SK-N-SH (cell line): ENCODE measurements around the gene CCDC57. TPM values are rescaled to one million over a fixed set of nuclear protein-coding genes. Genes with fewer than 3 reads are reported as not detected.

ENCODE experiments used
- CTCF ChIA-PET: fragments of 300-600, 350-600 bp; formaldehyde crosslinking; extraction: SDS; loops from one replicate; lab custom pipeline; 2021; lab: Yijun Ruan, JAX
- POLR2A ChIA-PET: fragments of 350-600 bp; sonication (Branson Sonifier 250); formaldehyde crosslinking; extraction: SDS; loops from one replicate; lab custom pipeline; 2020; ENCODE audit warnings: antibody characterized with exemption, inconsistent platforms; lab: Yijun Ruan, JAX
- DNase-seq: peaks from one replicate; pipeline ENCODE4 v3.0.0; 2012
- H2AFZ ChIP-seq: fragments of 200-600 bp; sonication (generic); 2 replicates; pipeline ENCODE4 v1.8.1; 2016; ENCODE audit warnings: antibody characterized with exemption, mild to moderate bottlenecking, low read depth
- H3F3A ChIP-seq: fragments of 200-600 bp; sonication (generic); replicated peaks from 2 replicates; pipeline ENCODE3; 2016; ENCODE audit warnings: antibody characterized with exemption, mild to moderate bottlenecking; ENCODE audit not compliant: insufficient read depth
- H3K27ac ChIP-seq, 2 experiments: fragments of 200-500 bp in 1 of 2; fragments of 200-600 bp in 1 of 2; sonication (Bioruptor generic) in 1 of 2; sonication (generic), shearing (Covaris generic) in 1 of 2; 2 replicates each; pipeline versions ENCODE4 v1.5.1 to v1.6.1; 2014 to 2016; ENCODE audit warnings: low read depth in 2 of 2, inconsistent platforms in 1 of 2, low read length in 1 of 2, mild to moderate bottlenecking in 1 of 2, mixed read lengths in 1 of 2
- H3K27me3 ChIP-seq: fragments of 200-600 bp; sonication (generic), shearing (Covaris generic); 2 replicates; pipeline ENCODE4 v1.6.1; 2016; ENCODE audit warnings: mixed run types; ENCODE audit not compliant: insufficient read depth
- H3K36me3 ChIP-seq, 2 experiments: fragments of 200-500 bp in 1 of 2; fragments of 200-600 bp in 1 of 2; sonication (Bioruptor generic) in 1 of 2; sonication (generic) in 1 of 2; replicated peaks in 1 of 2; 2 replicates each; pipeline versions ENCODE3 to v1.5.1; 2014 to 2016; ENCODE audit warnings: low read length in 1 of 2, mild to moderate bottlenecking in 1 of 2; ENCODE audit not compliant: insufficient read depth in 2 of 2, control insufficient read depth in 1 of 2
- H3K4me1 ChIP-seq, 2 experiments: fragments of 200-500 bp in 1 of 2; fragments of 200-600 bp in 1 of 2; sonication (Bioruptor generic) in 1 of 2; sonication (generic), shearing (Covaris generic) in 1 of 2; 2 replicates each; pipeline versions ENCODE4 v1.5.1 to v1.6.1; 2014 to 2016; ENCODE audit warnings: low read depth in 1 of 2, low read length in 1 of 2, mixed run types in 1 of 2; ENCODE audit not compliant: insufficient read depth in 2 of 2, control insufficient read depth in 1 of 2
- H3K4me2 ChIP-seq: fragments of 200-600 bp; sonication (generic), shearing (Covaris generic); 2 replicates; pipeline ENCODE4 v1.6.1; 2017; ENCODE audit warnings: mixed run types
- H3K4me3 ChIP-seq, 2 experiments: fragments of 200-500 bp in 1 of 2; fragments of 200-600 bp in 1 of 2; sonication (Bioruptor generic) in 1 of 2; sonication (generic), shearing (Covaris generic) in 1 of 2; 2 replicates each; pipeline versions ENCODE4 v1.5.1 to v1.8.1; 2014 to 2016; ENCODE audit warnings: low read depth in 2 of 2, inconsistent platforms in 1 of 2, low read length in 1 of 2, mild to moderate bottlenecking in 1 of 2, mixed read lengths in 1 of 2, moderate library complexity in 1 of 2
- H3K79me2 ChIP-seq: fragments of 200-600 bp; sonication (generic); 2 replicates; pipeline ENCODE4 v1.8.1; 2017; ENCODE audit warnings: mild to moderate bottlenecking; ENCODE audit not compliant: insufficient read depth
- H3K9ac ChIP-seq: fragments of 200-600 bp; sonication (generic); 2 replicates; pipeline ENCODE4 v1.6.1; 2017; ENCODE audit warnings: mixed run types
- H3K9me2 ChIP-seq: fragments of 200-600 bp; sonication (generic); 2 replicates; pipeline ENCODE4 v1.6.1; 2017; ENCODE audit warnings: mixed run types
- H3K9me3 ChIP-seq: fragments of 200-600 bp; sonication (generic); 2 replicates; pipeline ENCODE4 v1.6.1; 2017; ENCODE audit warnings: mixed run types, mild to moderate bottlenecking, moderate library complexity
- H4K20me1 ChIP-seq: fragments of 200-600 bp; sonication (generic); 2 replicates; pipeline ENCODE4 v1.6.1; 2017; ENCODE audit warnings: mild to moderate bottlenecking, mixed run types; ENCODE audit not compliant: insufficient read depth
- CHD2 ChIP-seq: fragments of 150-350 bp; IDR thresholded peaks from 2 replicates; pipeline ENCODE4 v1.6.1; 2018; ENCODE audit warnings: low read length; ENCODE audit not compliant: partially characterized antibody
- ELF1 ChIP-seq: IDR thresholded peaks from 2 replicates; pipeline ENCODE4 v1.4.0; 2012
- EP300 ChIP-seq, 2 experiments: IDR thresholded peaks; 2 replicates each; pipeline versions ENCODE4 v1.4.0 to v1.6.1; 2012; ENCODE audit warnings: borderline replicate concordance in 1 of 2, low read depth in 1 of 2, low read length in 1 of 2
- EZH2phosphoT487 ChIP-seq: fragments of 200-600 bp; sonication (generic); IDR thresholded peaks from 2 replicates; pipeline ENCODE4 v1.6.1; 2017; ENCODE audit warnings: low read depth, mixed run types, mild to moderate bottlenecking, antibody characterized with exemption, moderate library complexity, borderline replicate concordance
- FOSL2 ChIP-seq: IDR thresholded peaks from 2 replicates; pipeline ENCODE4 v1.4.0; 2012; ENCODE audit warnings: low read depth, mild to moderate bottlenecking, moderate library complexity, borderline replicate concordance
- FOXJ3 ChIP-seq: sonication (generic); formaldehyde crosslinking; IDR thresholded peaks from 2 replicates; pipeline ENCODE4 v1.5.1; 2020; ENCODE audit warnings: mild to moderate bottlenecking, missing genetic modification reagents
- FOXM1 ChIP-seq: IDR thresholded peaks from 2 replicates; pipeline ENCODE4 v1.4.0; 2012; ENCODE audit warnings: low read depth, mild to moderate bottlenecking
- JUND ChIP-seq: IDR thresholded peaks from 2 replicates; pipeline ENCODE4 v1.4.0; 2012
- MXI1 ChIP-seq: IDR thresholded peaks from 2 replicates; pipeline ENCODE4 v1.6.1; 2012; ENCODE audit warnings: mild to moderate bottlenecking, low read depth, low read length, improper control_type of control experiment
- NRF1 ChIP-seq: IDR thresholded peaks from 2 replicates; pipeline ENCODE4 v1.6.1; 2012; ENCODE audit warnings: low read depth, mild to moderate bottlenecking, low read length
- POLR2AphosphoS5 ChIP-seq: IDR thresholded peaks from 2 replicates; pipeline ENCODE4 v1.6.1; 2012; ENCODE audit warnings: low read depth, low read length
- RAD21 ChIP-seq: IDR thresholded peaks from 2 replicates; pipeline ENCODE4 v1.6.1; 2012; ENCODE audit warnings: mild to moderate bottlenecking, low read length
- RCOR1 ChIP-seq: fragments of 150-350 bp; IDR thresholded peaks from 2 replicates; pipeline ENCODE4 v1.6.1; 2017; ENCODE audit warnings: antibody characterized with exemption, low read length
- RFX5 ChIP-seq: IDR thresholded peaks from 2 replicates; pipeline ENCODE4 v1.6.1; 2012; ENCODE audit warnings: mild to moderate bottlenecking, improper control_type of control experiment, low read length
- RXRA ChIP-seq: IDR thresholded peaks from 2 replicates; pipeline ENCODE4 v1.4.0; 2012; ENCODE audit warnings: low read depth, mild to moderate bottlenecking, borderline replicate concordance
- SIN3A ChIP-seq: IDR thresholded peaks from 2 replicates; pipeline ENCODE4 v1.6.1; 2012; ENCODE audit warnings: low read depth, mild to moderate bottlenecking, low read length, moderate library complexity, borderline replicate concordance
- TEAD4 ChIP-seq: IDR thresholded peaks from 2 replicates; pipeline ENCODE4 v1.4.0; 2012; ENCODE audit warnings: mild to moderate bottlenecking, borderline replicate concordance; ENCODE audit not compliant: insufficient read depth
- WGBS: methylation state at CpG from one replicate; pipeline ENCODE4 v1.1.6; 2017; ENCODE audit warnings: low lambda C conversion rate; 5-methylcytosine and 5-hydroxymethylcytosine counted together
- polyA plus RNA-seq, 3 experiments: library from polyadenylated mRNA; depleted of rRNA; stranded (reverse); fragments of >200 nt; gene quantifications; 2 replicates each; pipeline ENCODE4 v1.2.3, GENCODE V29; 2012
- TF ChIP-seq, protein P1 (sequence below): IDR thresholded peaks from 2 replicates; pipeline ENCODE4 v1.4.0; 2012; ENCODE audit warnings: low read depth, borderline replicate concordance
- TF ChIP-seq, protein P2 (sequence below): IDR thresholded peaks from 2 replicates; pipeline ENCODE4 v1.6.1; 2012; ENCODE audit warnings: mild to moderate bottlenecking, low read depth, low read length, moderate library complexity

Gene CCDC57
- polyA plus RNA-seq, 1 of the 3 experiments (the other 2 are of a cell fraction), result 68.6 TPM

DNA sequence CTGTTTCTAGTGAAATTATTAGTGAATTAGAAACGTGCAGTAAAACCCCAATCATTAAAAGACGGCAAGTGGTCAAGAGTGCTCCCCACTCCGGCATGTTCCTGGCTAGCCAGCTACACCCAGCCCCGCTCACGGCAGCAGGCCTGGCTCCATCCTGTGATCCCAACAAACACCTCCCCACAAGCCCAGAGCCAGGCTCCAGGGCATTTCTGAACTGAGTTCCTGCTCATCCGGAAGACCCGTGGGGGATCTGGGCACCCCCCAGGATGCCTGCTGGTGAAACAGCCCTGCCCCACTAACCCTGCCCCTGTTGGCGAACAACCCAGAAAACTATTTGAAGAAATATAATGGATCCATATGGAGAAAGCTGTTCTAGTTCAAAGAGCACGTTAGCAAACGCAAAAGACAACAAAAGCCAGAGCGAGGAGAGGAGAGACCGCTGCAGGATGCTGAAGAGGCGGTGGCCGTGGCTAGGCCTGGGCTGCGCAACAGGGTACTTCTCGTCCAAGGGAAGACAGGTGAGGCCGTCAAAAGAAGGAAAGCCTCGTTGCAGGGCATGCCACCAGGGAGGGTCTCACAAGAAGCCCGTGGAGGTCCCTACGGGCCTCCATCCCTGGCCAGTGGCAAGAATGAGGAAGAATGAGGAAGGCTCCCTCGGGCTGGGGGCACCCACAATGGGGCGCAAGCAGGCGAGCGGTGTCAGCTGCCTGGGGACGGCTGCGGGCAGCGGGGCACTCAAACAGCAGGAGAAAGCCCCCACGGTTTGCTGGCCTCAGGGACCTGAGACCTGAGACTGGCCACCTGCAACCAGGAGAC is 35.4 kb upstream of the CCDC57 start:
- H3K9ac ChIP-seq, result no peak overlapping the region
- no peaks in the 10 kb centered on the region for H3K27me3 ChIP-seq
- TF ChIP-seq, protein P1, sequence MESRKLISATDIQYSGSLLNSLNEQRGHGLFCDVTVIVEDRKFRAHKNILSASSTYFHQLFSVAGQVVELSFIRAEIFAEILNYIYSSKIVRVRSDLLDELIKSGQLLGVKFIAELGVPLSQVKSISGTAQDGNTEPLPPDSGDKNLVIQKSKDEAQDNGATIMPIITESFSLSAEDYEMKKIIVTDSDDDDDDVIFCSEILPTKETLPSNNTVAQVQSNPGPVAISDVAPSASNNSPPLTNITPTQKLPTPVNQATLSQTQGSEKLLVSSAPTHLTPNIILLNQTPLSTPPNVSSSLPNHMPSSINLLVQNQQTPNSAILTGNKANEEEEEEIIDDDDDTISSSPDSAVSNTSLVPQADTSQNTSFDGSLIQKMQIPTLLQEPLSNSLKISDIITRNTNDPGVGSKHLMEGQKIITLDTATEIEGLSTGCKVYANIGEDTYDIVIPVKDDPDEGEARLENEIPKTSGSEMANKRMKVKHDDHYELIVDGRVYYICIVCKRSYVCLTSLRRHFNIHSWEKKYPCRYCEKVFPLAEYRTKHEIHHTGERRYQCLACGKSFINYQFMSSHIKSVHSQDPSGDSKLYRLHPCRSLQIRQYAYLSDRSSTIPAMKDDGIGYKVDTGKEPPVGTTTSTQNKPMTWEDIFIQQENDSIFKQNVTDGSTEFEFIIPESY, result no peak
- no peak for TF ChIP-seq FOXM1
- TF ChIP-seq RXRA, result no peak
- TF ChIP-seq RAD21, result no peak
- no peak for TF ChIP-seq EP300 (IDR thresholded peaks at IDR 0.05; ENCODE audit: borderline replicate concordance in 1 of 2, low read depth in 1 of 2, low read length in 1 of 2)
- TF ChIP-seq NRF1, result no peak
- no peak for TF ChIP-seq MXI1
- no peak for TF ChIP-seq CHD2
- peaks cover 56% of the 10 kb centered on the region for H3F3A ChIP-seq
- peaks cover 100% of the 10 kb centered on the region for H4K20me1 ChIP-seq
- no peak overlapping the region for H2AFZ ChIP-seq
- H3K79me2 ChIP-seq, result peaks cover 90% of the 10 kb centered on the region
- H3K4me3 ChIP-seq, result no peak overlapping the region
- H3K4me2 ChIP-seq, result no peak overlapping the region
- POLR2A ChIA-PET, result interaction anchor here (0.6 kb wide), 1 partner anchor 17 kb away, joined by 3 read pairs; no protein-coding TSS in a partner anchor
- H3K9me2 ChIP-seq, result no peaks in the 10 kb centered on the region
- peaks cover 67 to 98% of the 10 kb centered on the region in 2 experiments for H3K36me3 ChIP-seq
- peak; percentile 42 for DNase-seq
- H3K9me3 ChIP-seq, result no peaks in the 10 kb centered on the region
- CTCF ChIA-PET, result interaction anchor here (0.7 to 2.2 kb wide), 3 partner anchors 10 to 50 kb away, joined by 3 to 10 read pairs (median 5); no protein-coding TSS in a partner anchor
- 90% methylated on average over 28 of the region's 28 CpGs for WGBS
- H3K27ac ChIP-seq, result no peak overlapping the region
- H3K4me1 ChIP-seq, result peaks cover 8 to 13% of the 10 kb centered on the region in 2 experiments; a peak in 3 of 4 replicates

GRCh38 chr17:82247182-82247823 is 34.7 kb upstream of the CCDC57 start:
- Histone ChIP-seq H3K4me1 (peaks cover 15 to 17% of the 10 kb centered on the region in 2 experiments; a peak in 3 of 4 replicates), H3K4me3 (no peak overlapping the region), H3K79me2 (peaks cover 90% of the 10 kb centered on the region), H3K27ac (peak overlapping the region in 1 of 2 experiments; percentile 23; a peak in 3 of 4 replicates), H2AFZ (no peak overlapping the region), H3K9me3 (no peaks in the 10 kb centered on the region), H3K9ac (no peak overlapping the region), H3F3A (peaks cover 63% of the 10 kb centered on the region), H4K20me1 (peaks cover 100% of the 10 kb centered on the region), H3K4me2 (no peak overlapping the region), H3K36me3 (peaks cover 61 to 97% of the 10 kb centered on the region in 2 experiments), H3K27me3 (no peaks in the 10 kb centered on the region), H3K9me2 (no peaks in the 10 kb centered on the region)
- WGBS, result 87% methylated on average over 21 of the region's 22 CpGs
- POLR2A ChIA-PET, result no interaction called here
- CTCF ChIA-PET, result interaction anchor here (1.0 to 2.6 kb wide), 4 partner anchors 8 to 23 kb away, joined by 3 to 17 read pairs (median 4); no protein-coding TSS in a partner anchor
- DNase-seq, result no peak
- TF ChIP-seq TEAD4 (no peak), RAD21 (no peak), FOSL2 (no peak), RFX5 (no peak), FOXM1 (no peak), RXRA (no peak), EZH2phosphoT487 (no peak), POLR2AphosphoS5 (no peak), EP300 (IDR thresholded peaks at IDR 0.05; ENCODE audit: borderline replicate concordance in 1 of 2, low read depth in 1 of 2, low read length in 1 of 2) (no peak), CHD2 (no peak), ELF1 (no peak), SIN3A (no peak; the same call in 1 of the 2 replicates), JUND (no peak), RCOR1 (no peak), FOXJ3 (CRISPR knock-in tag) (no peak)
- TF ChIP-seq, protein P2, sequence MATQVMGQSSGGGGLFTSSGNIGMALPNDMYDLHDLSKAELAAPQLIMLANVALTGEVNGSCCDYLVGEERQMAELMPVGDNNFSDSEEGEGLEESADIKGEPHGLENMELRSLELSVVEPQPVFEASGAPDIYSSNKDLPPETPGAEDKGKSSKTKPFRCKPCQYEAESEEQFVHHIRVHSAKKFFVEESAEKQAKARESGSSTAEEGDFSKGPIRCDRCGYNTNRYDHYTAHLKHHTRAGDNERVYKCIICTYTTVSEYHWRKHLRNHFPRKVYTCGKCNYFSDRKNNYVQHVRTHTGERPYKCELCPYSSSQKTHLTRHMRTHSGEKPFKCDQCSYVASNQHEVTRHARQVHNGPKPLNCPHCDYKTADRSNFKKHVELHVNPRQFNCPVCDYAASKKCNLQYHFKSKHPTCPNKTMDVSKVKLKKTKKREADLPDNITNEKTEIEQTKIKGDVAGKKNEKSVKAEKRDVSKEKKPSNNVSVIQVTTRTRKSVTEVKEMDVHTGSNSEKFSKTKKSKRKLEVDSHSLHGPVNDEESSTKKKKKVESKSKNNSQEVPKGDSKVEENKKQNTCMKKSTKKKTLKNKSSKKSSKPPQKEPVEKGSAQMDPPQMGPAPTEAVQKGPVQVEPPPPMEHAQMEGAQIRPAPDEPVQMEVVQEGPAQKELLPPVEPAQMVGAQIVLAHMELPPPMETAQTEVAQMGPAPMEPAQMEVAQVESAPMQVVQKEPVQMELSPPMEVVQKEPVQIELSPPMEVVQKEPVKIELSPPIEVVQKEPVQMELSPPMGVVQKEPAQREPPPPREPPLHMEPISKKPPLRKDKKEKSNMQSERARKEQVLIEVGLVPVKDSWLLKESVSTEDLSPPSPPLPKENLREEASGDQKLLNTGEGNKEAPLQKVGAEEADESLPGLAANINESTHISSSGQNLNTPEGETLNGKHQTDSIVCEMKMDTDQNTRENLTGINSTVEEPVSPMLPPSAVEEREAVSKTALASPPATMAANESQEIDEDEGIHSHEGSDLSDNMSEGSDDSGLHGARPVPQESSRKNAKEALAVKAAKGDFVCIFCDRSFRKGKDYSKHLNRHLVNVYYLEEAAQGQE, result no peak
